Measurements from ENCODE around the gene CAPZB. TPM values are rescaled to one million over a fixed set of nuclear protein-coding genes. Genes with fewer than 3 reads are reported as not detected.

The CAPZB gene
- polyA plus RNA-seq, 2 of the 4 experiments (the other 2 are of a cell fraction), result 133 to 296 TPM

- WGBS (ENCODE audit: missing lambda C conversion rate), result 90% methylated on average over 4 of the region's 4 CpGs
- POLR2A ChIA-PET, result no interaction called here
These were observed 20.6 kb downstream of the CAPZB start for GRCh38 chr1:19464696-19465095.

GRCh38 chr1:19463504-19463803 is 21.9 kb downstream of the CAPZB start:
- peaks cover 17% of the 10 kb centered on the region for H3K4me1 ChIP-seq
- H3K9me3 ChIP-seq, result no peaks in the 10 kb centered on the region
- TF ChIP-seq CTCF (IDR thresholded peaks at IDR 0.05) (no peak), JUN (IDR thresholded peaks at IDR 0.05) (no peak), EP300 (IDR thresholded peaks at IDR 0.05) (no peak), RCOR1 (IDR thresholded peaks at IDR 0.05; ENCODE audit: low read depth, low read length) (no peak), RARB (CRISPR knock-in tag; IDR thresholded peaks at IDR 0.05) (no peak), HDAC2 (IDR thresholded peaks at IDR 0.05) (no peak), GATA3 (IDR thresholded peaks at IDR 0.05; ENCODE audit: borderline replicate concordance) (no peak), HMGXB4 (CRISPR knock-in tag; IDR thresholded peaks at IDR 0.05; ENCODE audit: borderline replicate concordance) (no peak), E2F6 (IDR thresholded peaks at IDR 0.05; ENCODE audit: borderline replicate concordance, low read depth) (no peak), PHF8 (IDR thresholded peaks at IDR 0.05; ENCODE audit: borderline replicate concordance, low read depth) (no peak), MYC (IDR thresholded peaks at IDR 0.05; ENCODE audit: borderline replicate concordance, low read length) (no peak)
- TF ChIP-seq, protein P1, sequence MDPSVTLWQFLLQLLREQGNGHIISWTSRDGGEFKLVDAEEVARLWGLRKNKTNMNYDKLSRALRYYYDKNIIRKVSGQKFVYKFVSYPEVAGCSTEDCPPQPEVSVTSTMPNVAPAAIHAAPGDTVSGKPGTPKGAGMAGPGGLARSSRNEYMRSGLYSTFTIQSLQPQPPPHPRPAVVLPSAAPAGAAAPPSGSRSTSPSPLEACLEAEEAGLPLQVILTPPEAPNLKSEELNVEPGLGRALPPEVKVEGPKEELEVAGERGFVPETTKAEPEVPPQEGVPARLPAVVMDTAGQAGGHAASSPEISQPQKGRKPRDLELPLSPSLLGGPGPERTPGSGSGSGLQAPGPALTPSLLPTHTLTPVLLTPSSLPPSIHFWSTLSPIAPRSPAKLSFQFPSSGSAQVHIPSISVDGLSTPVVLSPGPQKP (IDR thresholded peaks at IDR 0.05; ENCODE audit: low read depth, low read length), result no peak
- ATAC-seq (no peak), FAIRE-seq (no peak), DNase-seq (ENCODE audit: low read depth in 1 of 2, low spot score in 1 of 2) (no peak)
- no peak overlapping the region for H3K4me2 ChIP-seq
- POLR2A ChIA-PET, result no interaction called here
- no peak overlapping the region for H3K4me3 ChIP-seq
- no peak overlapping the region for H3K27ac ChIP-seq
- CTCF ChIA-PET, result interaction anchor here (1.0 to 1.2 kb wide), 2 partner anchors 12 to 19 kb away, joined by 3 read pairs; no protein-coding TSS in a partner anchor

More at GRCh38 chr1:19464696-19465095, 20.6 kb downstream of the CAPZB start:
- DNase-seq (ENCODE audit: low read depth in 1 of 2, low spot score in 1 of 2) (no peak), FAIRE-seq (no peak), ATAC-seq (no peak)
- TF ChIP-seq RFX5 (IDR thresholded peaks at IDR 0.05) (no peak), ZSCAN20 (CRISPR knock-in tag; IDR thresholded peaks at IDR 0.05) (no peak), USF2 (IDR thresholded peaks at IDR 0.05) (no peak), MAX (IDR thresholded peaks at IDR 0.05) (no peak), KDM5A (IDR thresholded peaks at IDR 0.05) (no peak), RAD21 (conservative IDR thresholded peaks at IDR 0.05 in 1 of 2, IDR thresholded peaks at IDR 0.05 in 1 of 2) (no peak), CTCF (IDR thresholded peaks at IDR 0.05) (no peak), HDAC2 (IDR thresholded peaks at IDR 0.05) (no peak), CEBPB (IDR thresholded peaks at IDR 0.05) (no peak), NR3C1 (IDR thresholded peaks at IDR 0.05) (no peak), EHF (CRISPR knock-in tag; IDR thresholded peaks at IDR 0.05) (no peak), HOXB5 (CRISPR knock-in tag; IDR thresholded peaks at IDR 0.05) (no peak)
- TF ChIP-seq, protein P2, sequence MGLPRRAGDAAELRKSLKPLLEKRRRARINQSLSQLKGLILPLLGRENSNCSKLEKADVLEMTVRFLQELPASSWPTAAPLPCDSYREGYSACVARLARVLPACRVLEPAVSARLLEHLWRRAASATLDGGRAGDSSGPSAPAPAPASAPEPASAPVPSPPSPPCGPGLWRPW (IDR thresholded peaks at IDR 0.05), result no peak
- H3K4me3 ChIP-seq, result no peak overlapping the region
- no peak overlapping the region for H3K27ac ChIP-seq
- H3K4me2 ChIP-seq, result no peak overlapping the region
- CTCF ChIA-PET, result interaction anchor here (0.8 to 1.7 kb wide), 3 partner anchors 9 to 23 kb away, joined by 3 to 5 read pairs (median 4); no protein-coding TSS in a partner anchor
- H3K9me3 ChIP-seq, result no peaks in the 10 kb centered on the region
- peaks cover 29% of the 10 kb centered on the region for H3K4me1 ChIP-seq

Measured in A549 (cell line).